ELR (cell line): ENCODE measurements around the gene LRRK2.
"Not testable (repeated sequence)": the region's sequence is repeated elsewhere in the genome, so short reads cannot be mapped to it uniquely, and the experiment has no call there.

ENCODE experiments used
- DNase-seq: peaks from one replicate; pipeline ENCODE4 v3.0.0-alpha.2; 2015; ENCODE audit warnings: low read depth

Gene LRRK2

DNA sequence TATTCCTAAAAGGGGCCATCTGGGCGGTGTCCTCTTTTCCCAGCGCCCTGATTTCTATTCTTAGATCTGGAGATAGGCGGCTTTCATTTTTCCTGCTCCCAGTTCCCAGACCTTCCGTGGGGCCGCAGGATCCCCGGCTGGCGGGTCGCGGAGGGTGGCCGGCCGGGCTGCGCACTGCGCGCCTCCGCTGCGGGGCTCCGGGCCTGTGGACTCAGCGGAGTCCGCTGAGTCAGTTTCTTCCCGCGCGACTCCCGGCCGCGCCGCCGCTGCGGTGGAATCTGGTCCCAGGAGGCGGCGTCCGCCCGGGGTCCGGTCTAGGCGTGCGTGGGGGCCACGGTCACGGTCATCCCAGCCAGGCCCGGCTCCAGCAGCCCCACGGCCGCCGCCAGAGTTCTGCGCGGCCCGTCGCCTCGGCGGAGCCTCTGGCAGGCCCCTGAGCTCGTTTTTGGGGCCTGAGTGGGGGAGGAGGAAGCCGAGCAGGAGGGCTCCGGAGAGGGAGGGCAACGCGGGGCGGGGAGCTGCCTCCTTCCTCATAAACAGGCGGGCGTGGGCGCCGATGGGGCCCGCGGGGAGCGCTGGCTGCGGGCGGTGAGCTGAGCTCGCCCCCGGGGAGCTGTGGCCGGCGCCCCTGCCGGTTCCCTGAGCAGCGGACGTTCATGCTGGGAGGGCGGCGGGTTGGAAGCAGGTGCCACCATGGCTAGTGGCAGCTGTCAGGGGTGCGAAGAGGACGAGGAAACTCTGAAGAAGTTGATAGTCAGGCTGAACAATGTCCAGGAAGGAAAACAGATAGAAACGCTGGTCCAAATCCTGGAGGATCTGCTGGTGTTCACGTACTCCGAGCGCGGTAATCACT is at the start of gene LRRK2:
TSS of gene LRRK2 (plus strand) at position 559 of the 853 bp plus-strand sequence. CDS start at position 694, 135 bp downstream.
- peak; percentile 66 for DNase-seq

DNA sequence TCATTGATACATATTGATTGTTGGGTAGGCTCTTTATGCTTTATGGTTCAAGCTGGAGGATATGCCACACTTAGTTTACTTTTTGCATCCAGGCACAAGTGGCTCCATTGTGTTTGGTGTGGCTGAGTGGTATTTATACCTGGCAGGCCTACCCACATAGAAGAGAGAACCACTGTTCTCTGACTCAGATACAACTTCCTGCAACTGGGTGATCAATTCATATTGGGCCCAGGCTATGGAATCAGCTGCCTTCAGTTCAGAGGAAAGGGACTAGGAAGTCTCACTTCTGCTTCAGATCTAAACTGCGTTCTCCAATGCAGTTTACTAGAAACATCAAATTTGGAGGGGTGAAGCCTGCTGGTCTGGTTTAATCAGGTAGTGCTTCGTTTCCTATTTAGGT is 49.8 kb upstream of the LRRK2 start:
- no peak for DNase-seq

DNA sequence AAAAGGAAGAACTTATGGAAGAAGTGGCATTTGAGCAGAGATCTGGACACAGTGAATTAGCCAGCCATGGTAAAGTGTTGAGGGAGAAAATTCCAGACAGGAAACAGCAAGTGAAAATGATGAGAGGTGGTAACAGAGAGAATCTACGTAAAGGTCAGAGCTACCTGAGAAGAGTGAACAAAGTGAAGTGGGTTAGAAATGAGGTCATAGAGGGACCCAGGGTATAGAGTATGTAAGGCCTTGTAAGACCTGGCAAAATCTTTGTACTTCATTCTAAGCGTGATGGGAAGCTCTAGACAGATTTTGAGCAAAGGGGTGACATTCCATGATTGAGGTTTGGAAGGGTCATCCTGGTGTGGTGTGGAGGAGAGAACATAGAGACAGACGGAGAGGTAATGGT is 49.3 kb upstream of the LRRK2 start:
- no peak for DNase-seq

DNA sequence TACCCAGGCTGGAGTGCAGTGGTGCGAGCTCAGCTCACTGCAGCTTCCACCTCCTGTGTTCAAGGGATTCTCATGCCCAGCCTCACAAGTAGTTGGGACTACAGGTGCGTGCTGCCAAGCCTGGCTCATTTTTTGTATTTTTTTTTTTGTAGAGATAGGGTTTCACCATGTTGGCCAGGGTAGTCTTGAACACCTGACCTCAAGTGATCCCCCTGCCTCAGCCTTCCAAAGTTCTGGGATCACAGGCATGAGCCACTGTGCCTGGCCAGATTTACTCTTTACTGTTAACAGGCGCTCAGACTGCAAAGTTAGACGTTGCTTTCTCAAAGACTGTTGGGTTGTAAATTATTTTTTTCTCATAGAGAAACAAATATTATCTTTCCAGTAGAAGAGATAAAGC is 46.1 kb upstream of the LRRK2 start:
- no peak for DNase-seq

DNA sequence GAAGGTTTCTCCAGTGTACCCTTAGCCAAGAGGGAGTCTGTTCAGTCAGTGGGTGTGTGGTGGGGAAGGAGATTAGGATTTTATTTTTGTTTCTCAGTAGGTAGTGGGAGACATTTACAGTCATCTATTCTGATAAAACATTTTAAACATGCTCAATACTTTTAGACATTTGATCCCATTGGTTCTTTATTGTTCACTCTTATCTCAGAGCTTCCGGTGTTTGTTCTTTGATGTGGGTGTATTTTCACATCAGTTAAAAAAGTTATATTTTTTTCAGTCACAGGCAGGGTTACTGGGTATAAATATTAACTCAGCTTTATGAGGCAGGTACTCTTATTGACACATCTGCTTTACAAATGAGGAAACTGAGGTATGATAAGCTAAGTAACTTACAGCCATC is 43.3 kb upstream of the LRRK2 start:
- no peak for DNase-seq

DNA sequence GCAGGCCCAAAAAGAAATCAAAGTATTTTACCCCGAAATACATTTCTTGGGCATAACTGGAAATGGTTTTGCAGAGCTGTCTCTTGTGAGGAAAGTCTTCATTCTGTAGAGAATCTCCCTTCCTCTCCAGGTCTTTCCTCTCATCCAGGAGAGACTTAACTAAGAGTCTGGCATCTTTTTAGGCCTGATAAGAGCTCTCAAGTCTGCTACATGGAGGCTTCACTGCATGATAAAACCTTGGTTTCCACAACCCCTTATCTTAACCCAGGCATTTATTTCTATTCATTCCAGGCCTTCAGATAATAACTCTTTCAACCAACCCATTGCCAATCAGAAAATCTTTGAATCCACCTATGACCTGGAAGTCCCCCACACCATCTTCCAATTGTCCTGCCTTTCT is 41.1 kb upstream of the LRRK2 start:
- no peak for DNase-seq

DNA sequence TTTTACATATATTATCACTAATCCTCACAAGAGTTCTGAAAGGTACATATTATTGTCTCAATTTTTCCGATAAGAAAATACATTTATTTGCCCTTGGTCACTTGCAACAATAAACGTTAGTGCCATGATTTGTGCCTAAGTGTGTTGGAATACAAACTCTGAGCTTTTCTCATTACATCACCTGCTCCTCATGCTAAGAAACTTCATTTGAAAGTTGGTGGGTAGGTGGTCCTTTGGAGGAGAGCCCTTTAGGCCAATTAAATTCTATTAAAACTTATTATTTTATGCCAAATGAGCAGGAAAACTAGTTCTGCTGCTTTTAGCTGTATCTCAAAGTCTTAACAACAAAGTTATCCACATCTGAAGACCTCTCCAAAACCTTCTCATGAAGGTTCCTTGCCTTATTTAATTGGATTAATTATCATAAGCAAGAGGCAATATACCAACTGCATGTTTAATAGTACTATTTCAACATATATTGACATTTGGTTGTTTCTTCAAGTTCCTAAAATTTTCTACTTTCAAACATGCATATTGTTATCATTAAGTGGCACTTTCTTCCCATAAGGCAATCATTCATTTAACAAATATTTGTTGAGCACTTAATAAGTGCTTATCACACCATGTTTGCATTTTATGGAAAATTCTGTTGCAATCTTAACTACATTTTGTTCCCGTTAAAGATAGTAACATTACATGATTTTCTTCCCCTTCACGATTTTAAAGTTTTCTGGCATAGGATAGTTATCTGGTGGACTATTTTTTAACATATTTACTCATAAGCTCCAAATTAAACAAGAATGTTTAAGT is 40.1 kb upstream of the LRRK2 start:
- DNase-seq: no peak

DNA sequence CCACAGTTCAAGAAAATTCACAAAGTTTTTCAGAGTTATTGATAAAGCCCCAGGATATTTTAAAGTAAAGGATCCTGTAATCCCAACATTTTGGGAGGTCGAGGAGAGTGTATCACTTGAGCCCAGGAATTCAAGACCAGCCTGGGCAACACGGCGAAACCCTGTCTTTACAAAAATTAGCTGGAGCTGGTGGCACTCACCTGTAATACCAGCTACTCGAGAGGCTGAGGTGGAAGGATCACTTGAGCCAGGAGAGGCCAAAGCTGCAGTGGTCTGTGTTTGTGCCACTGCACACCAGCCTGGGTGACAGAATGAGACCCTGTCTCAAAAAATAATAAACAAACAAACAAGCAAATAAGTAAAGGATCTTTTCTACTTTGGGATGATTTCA is 39.5 kb upstream of the LRRK2 start:
- DNase-seq: no peak

DNA sequence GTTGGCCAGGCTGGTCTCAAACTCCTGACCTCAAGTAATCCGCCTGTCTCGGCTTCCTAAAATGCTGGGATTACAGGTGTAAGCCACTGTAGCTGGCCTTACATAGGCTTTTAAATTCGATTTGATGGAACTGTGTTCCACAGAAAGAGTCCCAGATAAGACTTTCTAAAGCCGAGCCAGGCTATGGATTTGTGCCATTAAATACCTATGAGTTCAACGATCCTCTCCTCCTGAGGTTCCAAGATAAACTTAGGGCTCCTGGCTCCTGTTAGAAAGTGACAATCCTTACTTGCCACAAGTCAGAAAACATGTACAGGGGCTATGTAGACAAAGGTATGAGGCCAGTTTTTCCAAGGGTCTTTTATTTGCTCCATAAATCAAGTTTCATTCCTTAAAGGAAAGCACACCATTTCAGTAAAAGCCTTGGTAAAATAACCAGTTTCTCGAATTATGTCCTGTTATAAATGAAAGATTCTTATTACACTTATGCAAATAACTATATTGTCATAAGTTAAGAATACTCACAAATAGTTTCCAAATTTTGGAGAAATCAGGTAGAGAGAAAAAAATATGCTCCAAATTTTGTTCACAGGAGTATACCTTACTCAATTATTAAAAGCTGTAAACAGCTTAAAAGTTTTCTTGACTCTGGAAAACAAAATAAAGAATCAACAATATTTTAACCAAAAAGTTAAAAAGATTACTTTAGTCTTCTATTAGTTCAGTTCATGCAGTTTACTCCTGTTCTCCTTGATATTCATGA is 36.1 kb upstream of the LRRK2 start:
- DNase-seq: no peak

DNA sequence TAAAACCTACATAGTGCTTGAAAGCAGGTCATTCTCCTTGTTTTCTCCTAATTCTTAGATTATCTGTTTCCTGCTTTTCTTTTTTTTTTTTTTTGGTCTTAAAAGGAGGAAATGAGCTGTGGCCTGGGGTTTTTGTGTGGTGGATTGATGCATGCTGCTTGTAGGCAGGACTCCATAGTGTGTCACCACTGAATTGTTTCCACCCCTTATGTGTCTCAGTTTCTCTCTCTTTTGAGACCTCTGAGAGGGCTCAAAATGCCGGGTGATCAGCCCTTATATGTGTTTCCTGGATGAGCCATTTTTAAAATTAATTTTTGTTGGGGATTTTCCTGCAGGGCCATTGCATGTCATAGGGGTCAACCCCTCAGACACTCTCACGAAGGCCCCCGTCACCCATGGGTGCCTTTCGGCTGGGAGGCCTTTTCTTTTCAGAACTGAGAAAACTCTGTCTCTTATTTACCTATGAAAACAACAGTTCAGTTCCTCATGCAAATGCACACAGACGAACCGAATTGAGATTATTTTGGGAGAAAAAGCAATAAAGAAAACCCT is 32.0 kb upstream of the LRRK2 start:
- no peak for DNase-seq

DNA sequence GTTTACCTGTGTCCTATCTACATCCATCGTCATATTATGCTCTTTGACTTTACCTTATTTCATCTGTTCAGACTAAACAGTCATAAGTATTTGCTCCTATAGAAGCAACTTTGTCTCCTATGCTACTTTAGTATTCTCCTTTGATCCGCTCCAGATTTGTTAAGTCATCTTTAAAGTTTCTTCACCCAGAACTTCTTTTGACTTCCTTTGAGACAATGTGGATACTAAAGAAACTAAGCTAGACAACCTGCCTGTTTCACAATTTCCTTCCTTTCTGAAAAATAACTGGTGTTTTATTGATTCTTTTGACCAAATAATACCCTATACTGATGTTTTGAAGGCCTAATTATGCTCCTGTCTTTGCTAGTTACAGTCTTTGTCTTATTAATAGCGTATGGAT is 30.0 kb upstream of the LRRK2 start:
- no peak for DNase-seq

DNA sequence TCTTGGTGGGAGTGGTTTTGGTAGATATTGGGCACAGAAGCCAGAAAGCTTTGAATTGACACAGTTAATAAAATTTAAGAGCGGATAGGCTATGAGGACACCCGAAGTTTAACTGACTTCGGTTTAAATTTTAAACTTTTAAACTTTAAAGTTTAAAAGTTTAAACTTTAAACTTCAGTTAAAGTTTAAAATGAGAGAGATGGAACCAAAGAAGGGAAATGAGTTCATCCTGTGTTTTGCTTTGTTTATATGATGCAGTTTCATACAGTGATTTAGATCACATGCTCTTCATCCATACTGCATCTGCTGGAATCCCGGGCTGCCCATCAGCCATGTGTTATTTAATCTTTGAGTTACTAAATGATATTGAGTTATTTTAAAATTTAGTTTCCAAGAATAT is 27.2 kb upstream of the LRRK2 start:
- DNase-seq: no peak

DNA sequence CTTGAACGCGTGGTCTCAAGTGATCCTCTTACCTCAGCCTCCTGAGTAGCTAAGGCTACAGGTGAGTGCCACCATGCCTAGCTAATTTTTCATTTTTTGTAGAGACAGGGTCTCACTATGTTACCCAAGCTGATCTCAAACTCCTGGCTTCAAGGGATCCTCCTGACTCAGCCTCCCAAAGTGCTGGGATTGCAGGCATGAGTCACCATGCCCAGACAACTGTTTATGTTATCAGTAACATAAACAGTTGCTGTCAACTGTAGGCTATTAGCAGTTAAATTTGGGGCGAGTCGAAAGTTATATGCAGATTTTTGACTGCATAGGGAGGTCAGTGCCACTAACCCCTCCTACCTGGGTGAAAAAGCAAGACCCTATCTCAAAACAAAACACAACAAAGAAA is 26.2 kb upstream of the LRRK2 start:
- peak; percentile 53 for DNase-seq

DNA sequence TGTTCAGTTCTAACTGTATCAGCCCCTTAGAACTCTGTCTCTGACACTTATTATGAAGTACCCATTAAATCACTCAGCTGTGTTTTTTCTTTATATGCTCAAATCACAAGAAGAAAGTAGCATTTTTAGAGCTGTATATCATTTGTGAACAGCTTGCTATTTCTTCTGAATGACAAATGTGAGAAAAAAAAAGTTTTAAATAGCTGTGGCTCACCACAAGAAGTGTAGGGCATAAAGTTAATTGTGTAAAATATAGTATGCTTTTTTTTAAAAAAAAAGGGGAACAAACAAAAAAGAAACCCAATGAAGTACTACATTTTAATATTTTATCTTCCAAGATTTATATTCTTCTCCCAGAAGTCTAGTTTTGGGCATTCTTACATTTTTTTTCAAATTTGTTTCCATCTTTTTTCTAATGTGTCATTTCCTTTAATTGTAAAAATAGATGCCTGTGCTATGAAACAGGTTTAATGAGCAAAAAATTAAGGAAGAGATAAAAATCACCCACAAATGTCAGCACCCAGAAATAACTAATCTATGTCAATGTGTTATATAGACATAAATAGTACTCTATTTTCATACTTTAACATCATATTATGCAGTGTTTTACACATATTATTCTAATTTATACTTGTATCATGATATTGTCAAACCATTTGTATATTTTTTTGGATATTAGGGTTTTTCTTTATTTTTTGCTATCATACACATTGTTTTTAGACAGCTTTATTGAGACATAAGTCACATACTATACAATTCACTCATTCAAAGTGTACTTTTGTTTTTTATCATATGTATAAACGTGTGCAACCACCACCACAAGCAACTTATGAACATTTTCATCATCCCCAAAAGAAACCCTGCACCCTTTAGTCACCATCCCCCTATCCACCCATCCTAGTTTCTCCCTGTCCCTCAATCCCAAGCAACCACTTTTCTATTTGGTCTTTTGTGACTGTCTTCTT is 22.4 kb upstream of the LRRK2 start:
- no peak for DNase-seq

DNA sequence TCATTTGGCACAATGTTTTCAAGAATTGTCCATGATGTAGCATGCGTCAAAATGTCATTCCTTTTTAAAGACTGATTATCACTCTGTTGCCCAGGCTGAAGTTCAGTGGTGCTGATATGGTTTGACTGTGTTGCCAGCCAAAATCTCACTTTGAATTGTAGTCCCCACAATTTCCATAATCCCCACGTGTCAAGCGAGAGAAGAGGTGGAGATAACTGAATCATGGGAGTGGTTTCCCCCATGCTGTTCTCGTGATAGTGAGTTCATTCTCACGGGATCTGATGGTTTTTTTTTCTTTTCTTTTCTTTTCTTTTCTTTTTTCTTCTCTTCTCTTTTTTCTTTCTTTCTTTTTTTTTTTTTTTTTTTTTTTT is 21.8 kb upstream of the LRRK2 start:
- DNase-seq: no peak

DNA sequence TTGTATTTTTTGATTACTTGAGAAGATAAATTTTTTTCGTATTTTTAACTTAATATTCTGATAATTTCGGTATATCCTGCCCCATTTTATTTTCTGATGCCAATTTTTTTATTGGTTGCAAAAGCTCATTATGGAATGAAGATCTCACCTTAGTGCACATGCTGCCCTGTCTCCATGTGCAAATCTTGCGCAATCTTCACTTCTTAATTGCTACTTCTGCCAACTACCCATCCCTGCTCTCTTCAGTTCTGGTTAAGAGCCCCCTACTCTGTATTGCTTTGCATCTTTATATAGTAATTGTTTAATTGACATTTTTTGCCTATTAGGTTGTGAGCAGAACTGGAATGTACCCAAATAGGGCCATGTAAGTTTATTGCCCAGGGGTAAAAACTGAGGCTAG is 20.5 kb upstream of the LRRK2 start:
- DNase-seq: no peak

DNA sequence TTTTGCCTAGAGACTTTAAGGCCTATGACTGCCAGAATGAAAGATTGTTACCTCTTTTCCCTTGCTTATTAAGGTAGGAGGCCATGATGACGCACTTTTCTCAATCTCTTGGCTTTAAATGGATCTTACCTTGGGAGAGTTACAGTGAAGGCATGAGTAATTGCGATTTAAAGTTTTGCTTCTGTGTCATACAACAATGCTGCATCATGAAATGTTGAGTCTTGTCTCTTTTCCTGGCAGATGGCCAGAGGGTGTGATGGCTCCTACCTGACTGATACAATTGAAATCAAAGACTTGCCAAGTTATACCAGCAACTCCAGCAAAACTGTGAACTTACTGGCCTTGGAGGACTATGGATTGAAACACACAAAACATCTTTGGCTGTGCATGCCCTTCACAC is 17.2 kb upstream of the LRRK2 start:
- no peak for DNase-seq

DNA sequence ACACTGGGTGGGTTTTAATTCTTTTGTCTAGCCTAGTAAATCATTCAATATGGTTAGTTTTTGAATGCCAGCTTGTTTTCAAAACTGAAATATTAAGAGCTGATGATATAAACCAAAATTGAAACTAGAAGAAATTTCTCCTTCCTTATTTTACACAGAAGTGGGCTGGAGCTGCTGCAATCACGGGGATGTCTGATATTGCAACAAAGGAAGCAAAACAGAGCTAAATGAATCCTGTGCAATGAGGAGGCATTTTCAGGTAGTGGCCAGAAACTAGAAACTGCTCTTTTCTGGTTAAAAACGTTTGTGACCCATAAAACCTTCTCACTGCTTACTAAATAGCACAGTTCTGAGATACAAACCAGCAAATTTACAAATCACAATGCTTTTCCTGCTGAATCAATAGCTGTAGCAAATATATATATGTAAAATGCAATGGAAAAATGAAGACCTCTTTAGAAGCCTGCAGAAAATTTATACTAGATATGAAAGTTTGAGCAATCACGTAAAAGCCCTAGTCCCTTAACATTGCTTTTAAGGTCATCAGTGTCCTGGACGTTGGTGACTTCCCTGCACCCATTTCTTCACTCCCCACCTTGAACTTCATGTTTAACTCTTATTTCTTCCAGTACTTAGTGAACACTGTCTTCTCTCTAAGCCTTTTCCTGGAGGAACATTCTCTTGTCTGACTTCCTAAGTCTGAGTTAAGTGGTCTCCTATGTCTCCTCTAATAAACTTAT is 15.9 kb upstream of the LRRK2 start:
- DNase-seq: no peak

DNA sequence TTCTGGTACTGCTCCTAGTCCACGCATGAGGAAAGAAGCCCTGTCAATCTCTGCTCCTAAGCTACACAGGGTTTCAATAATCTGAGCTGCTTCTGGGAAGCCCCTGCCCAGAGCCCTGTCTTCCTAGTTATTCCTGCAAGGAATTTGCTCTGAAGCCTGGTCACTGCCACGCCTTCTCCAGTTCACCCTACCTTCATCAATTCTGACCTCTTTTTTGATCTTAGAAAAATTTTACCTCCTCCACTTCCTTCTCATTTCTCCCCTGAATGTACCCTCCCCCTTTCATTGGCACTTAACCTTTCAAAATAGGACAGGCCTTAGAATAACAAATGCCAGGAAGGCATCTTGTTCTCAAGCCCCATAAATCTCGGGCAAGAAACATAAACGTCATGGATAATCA is 14.9 kb upstream of the LRRK2 start:
- no peak for DNase-seq

DNA sequence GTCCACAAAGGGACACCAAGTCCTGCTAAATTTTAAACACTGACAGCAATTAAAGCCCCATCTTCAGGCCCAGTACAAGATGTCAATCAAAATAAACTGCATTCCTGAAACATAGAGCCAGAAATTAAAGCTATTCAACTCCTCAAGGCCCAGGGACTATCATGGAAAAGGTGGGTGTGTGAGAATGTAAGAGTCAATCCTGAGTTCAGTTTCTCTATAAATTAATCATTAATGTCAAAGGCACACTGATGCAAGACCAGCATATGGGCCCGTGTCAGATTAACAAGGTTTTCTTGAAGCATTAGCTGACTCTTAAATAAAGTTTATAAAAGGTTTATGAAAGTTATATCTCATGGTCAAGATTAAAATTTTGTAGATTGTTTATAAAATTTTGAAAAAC is 13.6 kb upstream of the LRRK2 start:
- not testable (repeated sequence) for DNase-seq

DNA sequence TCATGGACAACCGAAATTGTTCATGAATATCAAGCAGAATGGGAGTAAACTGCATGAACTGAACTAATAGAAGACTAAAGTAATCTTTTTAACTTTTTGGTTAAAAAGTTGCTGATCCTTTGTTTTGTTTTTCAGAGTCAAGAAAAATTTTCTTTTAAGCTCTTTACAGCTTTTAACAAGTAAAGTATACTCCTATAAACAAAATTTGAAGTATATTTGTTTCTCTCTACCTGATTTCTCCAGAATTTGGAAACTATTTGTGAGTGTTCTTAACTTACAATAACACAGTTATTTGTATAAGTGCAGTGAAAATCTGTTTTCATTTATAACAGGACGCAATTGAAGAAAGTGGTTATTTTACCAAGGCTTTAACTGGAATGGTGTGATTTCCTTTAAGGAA is 12.2 kb upstream of the LRRK2 start:
- DNase-seq: no peak
